GM12878 (cell line): ENCODE measurements around the gene MAP4K5. TPM values are rescaled to one million over a fixed set of nuclear protein-coding genes. Genes with fewer than 3 reads are reported as not detected.

ENCODE experiments used
- ATAC-seq: fragments of 200-7000 bp; cut with Tn5 transposase; 3 replicates; pipeline ENCODE4 v1.9.1; 2020; ENCODE audit warnings: mild to moderate bottlenecking, moderate library complexity
- BruUV-seq: library from RNA; stranded (reverse); fragments of 400-500 nt; replicated peaks from 2 replicates; lab custom pipeline; 2021; lab: Mats Ljungman, UMichigan
- CTCF ChIA-PET: fragments of 300-600 bp; sonication (Branson Sonifier 250); formaldehyde crosslinking; extraction: SDS; loops from one replicate; lab custom pipeline; 2021; ENCODE audit warnings: inconsistent platforms; lab: Yijun Ruan, JAX
- POLR2A ChIA-PET: fragments of 350-600 bp; formaldehyde crosslinking; extraction: SDS; loops from one replicate; lab custom pipeline; 2021; ENCODE audit warnings: inconsistent platforms; lab: Charles Lee
- RAD21 ChIA-PET: fragments of 300-600 bp; sonication (Branson Sonifier 250); formaldehyde crosslinking; loops from one replicate; lab custom pipeline; 2023; ENCODE audit warnings: antibody characterized with exemption; ENCODE audit not compliant: unreplicated experiment; lab: Charles Lee
- SMC1A ChIA-PET: fragments of 300-600 bp; sonication (Branson Sonifier 250); formaldehyde crosslinking; loops from one replicate; lab custom pipeline; 2023; ENCODE audit not compliant: unreplicated experiment, uncharacterized antibody; lab: Charles Lee
- DNase-seq: peaks from one replicate; pipeline ENCODE4 v3.0.0-alpha.2; 2011; ENCODE audit warnings: low read depth, low spot score
- FAIRE-seq: peaks from 3 replicates; lab custom pipeline; 2011; peaks lifted over from hg19 to GRCh38; lab: Jason Lieb, UNC
- H2AFZ ChIP-seq: 2 replicates; pipeline ENCODE4 v1.6.0; 2011; ENCODE audit warnings: low read depth, low read length, control low read depth; ENCODE audit not compliant: control insufficient read depth
- H3K27ac ChIP-seq: 2 replicates; pipeline ENCODE4 v1.5.1; 2011; ENCODE audit warnings: control low read depth; ENCODE audit not compliant: control insufficient read depth, insufficient read depth
- H3K27me3 ChIP-seq, 2 experiments: replicated peaks in 1 of 2; 2 replicates each; pipeline versions ENCODE4 v1.6.0 to v1.6.1; 2011; ENCODE audit warnings: low read length in 1 of 2; ENCODE audit not compliant: control insufficient read depth in 2 of 2, insufficient read depth in 2 of 2
- H3K36me3 ChIP-seq, 2 experiments: 2 replicates each; pipeline ENCODE4 v1.5.1; 2011; ENCODE audit warnings: low read length in 1 of 2; ENCODE audit not compliant: control insufficient read depth in 2 of 2, insufficient read depth in 2 of 2
- H3K4me1 ChIP-seq: 2 replicates; pipeline ENCODE4 v1.6.1; 2011; ENCODE audit warnings: mild to moderate bottlenecking, low read length, moderate library complexity, mixed read lengths; ENCODE audit not compliant: control insufficient read depth, insufficient read depth
- H3K4me2 ChIP-seq: 2 replicates; pipeline ENCODE4 v1.6.0; 2011; ENCODE audit warnings: control low read depth; ENCODE audit not compliant: control insufficient read depth, insufficient read depth
- H3K4me3 ChIP-seq: fragments of 200-600 bp; sonication (generic); 2 replicates; pipeline ENCODE4 v1.5.1; 2016
- H3K79me2 ChIP-seq: 2 replicates; pipeline ENCODE4 v1.6.0; 2011; ENCODE audit warnings: low read length; ENCODE audit not compliant: control insufficient read depth, insufficient read depth
- H3K9ac ChIP-seq: 2 replicates; pipeline ENCODE4 v1.8.0; 2011; ENCODE audit warnings: low read length, control low read depth, mixed read lengths; ENCODE audit not compliant: control insufficient read depth, insufficient read depth
- H3K9me3 ChIP-seq: replicated peaks from 3 replicates; pipeline ENCODE4 v1.5.1; 2011; ENCODE audit warnings: mild to moderate bottlenecking, low read length; ENCODE audit not compliant: control insufficient read depth, insufficient read depth
- H4K20me1 ChIP-seq: 2 replicates; pipeline ENCODE4 v1.6.0; 2011; ENCODE audit not compliant: control insufficient read depth, insufficient read depth
- CUX1 ChIP-seq: IDR thresholded peaks from 2 replicates; pipeline ENCODE4 v1.6.1; 2012; ENCODE audit warnings: improper control_type of control experiment, low read depth, low read length; ENCODE audit not compliant: insufficient replicate concordance
- KLF5 ChIP-seq: fragments of 450-650 bp; IDR thresholded peaks from 2 replicates; pipeline ENCODE4 v1.6.1; 2014; ENCODE audit warnings: mild to moderate bottlenecking; ENCODE audit not compliant: partially characterized antibody
- ZNF24 ChIP-seq: fragments of 450-650 bp; IDR thresholded peaks from 2 replicates; pipeline ENCODE4 v1.6.1; 2017; ENCODE audit warnings: antibody characterized with exemption, mild to moderate bottlenecking
- WGBS: methylation state at CpG from one replicate; pipeline ENCODE4 v1.1.6; 2016; ENCODE audit warnings: low lambda C conversion rate; ENCODE audit not compliant: insufficient replicate concordance, insufficient coverage; ENCODE audit errors: missing lambda C conversion rate; 5-methylcytosine and 5-hydroxymethylcytosine counted together
- in situ Hi-C: fragments of 300-500 bp; cut with MboI; formaldehyde crosslinking; loops from 9 replicates; pipeline ENCODE4 v1.14.3; 2018; ENCODE audit warnings: mixed read lengths
- intact Hi-C: fragments of 100-400 bp; cut with micrococcal nuclease; formaldehyde crosslinking; loops from one replicate; pipeline ENCODE4 v1.14.2; 2022; ENCODE audit not compliant: unreplicated experiment
- polyA plus RNA-seq, 11 experiments: library from polyadenylated mRNA; depleted of rRNA in 4 of 11; unstranded in 6 of 11; stranded (reverse) in 5 of 11; fragments of >200 nt; fragmentation: Nextera tagmentation in 4 of 11; fragmentation: Illumina TruSeq in 1 of 11; extraction: Ambion mirVana in 4 of 11; extraction: Trizol in 1 of 11; gene quantifications; 1 replicate in 1 of 11; 2 replicates in 10 of 11; pipeline versions ENCODE4 v1.2.1 to v1.2.3, GENCODE V29; 2011 to 2016; ENCODE audit warnings: inconsistent platforms in 2 of 11, missing spikeins in 2 of 11, low read depth in 1 of 11
- total RNA-seq, 4 experiments: library from RNA; depleted of rRNA in 3 of 4; stranded (reverse); fragments of >200 nt in 3 of 4; fragmentation: Illumina TruSeq in 1 of 4; extraction: Trizol in 1 of 4; gene quantifications; 2 replicates each; pipeline versions ENCODE4 v1.2.1 to v1.2.3, GENCODE V29; 2013 to 2021

The MAP4K5 gene
- total and polyA plus RNA-seq, 10 of the 15 experiments (the other 5 are each of a cell fraction or from before 2014, with no cell fraction given): 9.1 to 41.3 (median 30.1) TPM

- Histone ChIP-seq H3K36me3 (no peaks in the 10 kb centered on the region), H3K27ac (no peak overlapping the region), H3K9ac (no peak overlapping the region), H3K4me1 (no peaks in the 10 kb centered on the region), H3K27me3 (no peaks in the 10 kb centered on the region), H2AFZ (no peak overlapping the region), H3K4me3 (no peak overlapping the region), H3K4me2 (no peak overlapping the region), H3K79me2 (no peaks in the 10 kb centered on the region), H4K20me1 (no peaks in the 10 kb centered on the region), H3K9me3 (no peaks in the 10 kb centered on the region)
- TF ChIP-seq CUX1 (no peak), KLF5 (no peak), ZNF24 (no peak)
- in situ Hi-C loops (no loop called here), intact Hi-C loops (no loop called here)
- BruUV-seq: no TSS peak
- CTCF ChIA-PET: no interaction called here
- DNase-seq: no peak
- SMC1A ChIA-PET: no interaction called here
- 95% methylated on average over 9 of the region's 9 CpGs for whole genome bisulfite sequencing
- no peak for FAIRE-seq
- POLR2A ChIA-PET: interaction anchor here (0.6 kb wide), 1 partner anchor 75 kb away, joined by 3 read pairs; no protein-coding TSS in a partner anchor
- ATAC-seq: no peak
- RAD21 ChIA-PET: no interaction called here
Measured at GRCh38 chr14:50388256-50388931, 144.0 kb downstream of the MAP4K5 start.
